ENCODE measurements around the gene VAV3. TPM values are rescaled to one million over a fixed set of nuclear protein-coding genes. Genes with fewer than 3 reads are reported as not detected.

The VAV3 gene
- total RNA-seq, 1 donor from 2014 or later = 4.5 TPM

DNA sequence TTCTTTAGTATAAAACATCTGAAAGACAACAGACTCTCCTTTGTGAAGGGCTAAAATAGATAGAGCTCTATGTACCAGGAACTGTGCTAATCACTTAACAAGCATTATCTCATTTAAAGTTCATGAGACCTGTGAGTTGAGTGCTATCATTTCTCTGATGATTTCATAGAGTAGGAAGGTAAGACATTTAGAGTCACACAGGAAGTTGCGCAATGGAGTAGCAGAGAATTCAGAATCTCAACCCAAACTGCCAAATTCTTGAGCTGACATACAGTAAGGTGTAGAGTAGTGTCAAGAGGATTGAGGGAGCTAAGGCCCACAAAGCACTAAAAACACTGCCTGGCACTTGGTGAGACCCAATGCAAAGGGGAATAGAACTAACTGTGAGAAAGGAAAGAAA lies 439.8 kb downstream of the VAV3 start:
- DNase-seq (ENCODE audit: low spot score in 2 of 2) (no peak), FAIRE-seq (no peak)

DNA sequence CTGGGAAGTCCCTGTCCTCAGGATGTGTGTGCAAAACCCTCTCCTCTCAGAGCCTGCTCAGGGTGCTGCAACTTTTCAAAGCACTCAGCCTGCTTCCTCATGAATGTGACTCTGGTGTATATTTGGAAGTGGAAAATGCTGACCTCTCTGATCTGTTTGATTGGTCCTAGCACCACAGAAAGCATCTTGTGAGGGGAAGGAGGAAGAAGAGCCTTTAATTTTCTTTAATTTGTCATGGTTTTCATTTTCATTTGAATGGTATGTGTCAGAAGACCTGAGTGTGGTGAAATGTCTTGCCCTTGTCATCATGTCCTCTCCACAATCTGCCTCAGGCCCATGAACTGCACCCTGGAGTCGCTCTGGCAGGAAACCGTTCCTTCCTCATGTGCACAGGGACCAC lies 440.7 kb downstream of the VAV3 start:
- no peak for DNase-seq (ENCODE audit: low spot score in 2 of 2)
- no peak for FAIRE-seq

DNA sequence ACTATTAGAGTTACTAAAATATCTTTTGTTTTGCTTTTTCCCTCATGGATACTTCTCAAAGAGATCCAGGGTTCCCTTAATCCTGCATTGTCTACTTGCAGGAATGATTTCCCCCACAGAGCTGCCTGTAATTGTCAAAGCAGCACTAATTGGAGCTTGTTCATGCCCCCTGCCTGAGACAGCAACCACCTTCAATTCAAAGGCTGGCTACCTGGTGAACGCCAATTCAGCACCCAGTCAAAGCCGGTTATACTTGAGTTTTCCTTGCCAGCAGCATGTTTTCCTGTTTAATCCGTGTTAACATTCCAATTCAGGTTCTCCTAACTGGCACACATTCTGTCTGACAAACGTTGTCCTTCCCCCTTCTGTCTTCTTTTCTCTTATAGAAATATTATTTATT lies 441.2 kb downstream of the VAV3 start:
- DNase-seq (ENCODE audit: low spot score in 2 of 2) = no peak
- FAIRE-seq = no peak

DNA sequence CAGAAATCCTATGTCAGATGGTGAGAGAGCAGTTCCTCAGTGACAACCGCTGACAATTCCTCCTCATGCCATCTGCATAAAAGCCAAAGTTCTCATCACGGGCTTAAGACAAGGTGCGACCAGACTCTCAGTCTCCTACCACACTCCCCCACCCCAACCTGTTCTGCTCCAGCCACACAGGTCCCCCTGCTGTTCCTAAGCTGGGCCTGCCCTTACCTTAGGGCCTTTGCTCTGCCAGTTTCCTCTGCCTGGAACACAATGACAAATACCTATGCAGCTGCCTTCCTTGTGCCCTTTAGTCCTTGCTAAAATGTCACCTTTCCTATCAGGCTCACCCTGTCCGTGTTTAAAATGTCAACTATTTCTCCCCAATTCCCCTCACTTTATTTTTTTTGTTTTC lies 441.9 kb downstream of the VAV3 start:
- FAIRE-seq (no peak), DNase-seq (ENCODE audit: low spot score in 2 of 2) (no peak)

Small RNA genes within 50 kb of the gene (small RNA-seq; reads per million reads assigned to genes)
- gene MIR7852 = not detected

Other genes starting within 250 kb of the VAV3 start
- gene SLC25A24, start 235.2 kb upstream of the VAV3 start, total RNA-seq = 37.5 TPM

Measured in frontal cortex (tissue), 4 donors.